B cell (primary cell): ENCODE results near the gene APOF. TPM values are rescaled to one million over a fixed set of nuclear protein-coding genes. Genes with fewer than 3 reads are reported as not detected.
"Not testable (repeated sequence)": the region's sequence is repeated elsewhere in the genome, so short reads cannot be mapped to it uniquely, and the experiment has no call there.

Experiments used
- ATAC-seq: fragments of 200-7000 bp; cut with Tn5 transposase; one replicate; pipeline ENCODE4 v1.10.0; 2021; ENCODE audit warnings: low read depth, mild to moderate bottlenecking, moderate number of reproducible peaks, moderate library complexity
- CTCF ChIA-PET: fragments of 350-600 bp; sonication (Branson Sonifier 250); formaldehyde crosslinking; loops from one replicate; lab custom pipeline; 2021; ENCODE audit warnings: antibody characterized with exemption, inconsistent platforms; lab: Charles Lee
- POLR2A ChIA-PET: fragments of 350-600 bp; sonication (Branson Sonifier 250); formaldehyde crosslinking; loops from one replicate; lab custom pipeline; 2021; ENCODE audit warnings: antibody characterized with exemption; lab: Charles Lee
- DNase-seq: peaks from one replicate; pipeline ENCODE4 v3.0.0; 2013
- H2AFZ ChIP-seq: 2 replicates; pipeline ENCODE4 v1.6.1; 2012; ENCODE audit warnings: mild to moderate bottlenecking, low read depth, low read length; ENCODE audit not compliant: insufficient read depth, poor library complexity, severe bottlenecking
- H3K27ac ChIP-seq, 2 donors: 1 replicate in 1 of 2; 2 replicates in 1 of 2; pipeline ENCODE4 v1.5.1; 2012 to 2013; ENCODE audit warnings: low read length in 2 of 2, mild to moderate bottlenecking in 2 of 2, moderate library complexity in 1 of 2
- H3K27me3 ChIP-seq, 4 experiments: fragments of 200-600 bp in 1 of 4; sonication (generic) in 1 of 4; replicated peaks in 1 of 4; 1 replicate in 2 of 4; 2 replicates in 2 of 4; pipeline versions ENCODE4 v1.6.1 to v1.7.0; 2013 to 2016; ENCODE audit warnings: low read length in 3 of 4, mild to moderate bottlenecking in 2 of 4, mixed read lengths in 1 of 4, moderate library complexity in 1 of 4; ENCODE audit not compliant: insufficient read depth in 4 of 4, control insufficient read depth in 3 of 4; ENCODE audit errors: control extremely low read depth in 1 of 4
- H3K36me3 ChIP-seq, 2 experiments: replicated peaks in 1 of 2; 1 replicate in 1 of 2; 2 replicates in 1 of 2; pipeline versions ENCODE4 v1.6.1 to v1.7.1; 2013; ENCODE audit warnings: low read length in 1 of 2; ENCODE audit not compliant: insufficient read depth in 2 of 2, control insufficient read depth in 1 of 2; ENCODE audit errors: control extremely low read depth in 1 of 2, extremely low read depth in 1 of 2
- H3K4me1 ChIP-seq, 2 donors: fragments of 200-600 bp in 1 of 2; sonication (generic) in 1 of 2; 1 replicate in 1 of 2; 2 replicates in 1 of 2; pipeline versions ENCODE4 v1.5.1 to v1.6.1; 2013 to 2017; ENCODE audit warnings: low read length in 2 of 2; ENCODE audit not compliant: control insufficient read depth in 2 of 2, insufficient read depth in 2 of 2
- H3K4me2 ChIP-seq: replicated peaks from 2 replicates; pipeline ENCODE3; 2012; ENCODE audit warnings: mild to moderate bottlenecking, low read depth, low read length; ENCODE audit not compliant: poor library complexity, severe bottlenecking
- H3K4me3 ChIP-seq, 5 experiments: fragments of 200-600 bp in 1 of 5; sonication (generic) in 1 of 5; 1 replicate in 3 of 5; 2 replicates in 2 of 5; pipeline versions ENCODE4 v1.5.1 to v1.7.0; 2011 to 2016; ENCODE audit warnings: low read length in 4 of 5, mild to moderate bottlenecking in 4 of 5, low read depth in 2 of 5, control low read depth in 1 of 5, moderate library complexity in 1 of 5; ENCODE audit not compliant: insufficient read depth in 1 of 5; ENCODE audit errors: control extremely low read depth in 1 of 5, extremely low read depth in 1 of 5
- H3K79me2 ChIP-seq: fragments of 200-600 bp; sonication (generic); one replicate; pipeline ENCODE4 v1.6.0; 2016; ENCODE audit warnings: low read length; ENCODE audit not compliant: control insufficient read depth, insufficient read depth
- H3K9ac ChIP-seq: fragments of 200-600 bp; sonication (generic); 2 replicates; pipeline ENCODE4 v1.6.1; 2017; ENCODE audit warnings: mild to moderate bottlenecking, low read length, moderate library complexity
- H3K9me3 ChIP-seq, 3 donors: one replicate each; pipeline versions ENCODE4 v1.6.1 to v1.7.1; 2013; ENCODE audit warnings: low read length in 2 of 3; ENCODE audit not compliant: control insufficient read depth in 2 of 3, insufficient read depth in 1 of 3; ENCODE audit errors: control extremely low read depth in 1 of 3
- H4K20me1 ChIP-seq: 2 replicates; pipeline ENCODE4 v1.6.0; 2012; ENCODE audit warnings: mild to moderate bottlenecking, low read length; ENCODE audit not compliant: insufficient read depth, control insufficient read depth, poor library complexity, severe bottlenecking
- H3K27ac Mint-ChIP-seq: one replicate; pipeline ENCODE4 v1.8.0; 2021; ENCODE audit warnings: mixed read lengths
- H3K27me3 Mint-ChIP-seq: one replicate; pipeline ENCODE4 v1.8.0; 2021; ENCODE audit warnings: mixed read lengths
- H3K4me1 Mint-ChIP-seq: one replicate; pipeline ENCODE4 v1.8.0; 2021; ENCODE audit warnings: mixed read lengths
- H3K4me3 Mint-ChIP-seq: one replicate; pipeline ENCODE4 v1.8.0; 2021; ENCODE audit warnings: mixed read lengths
- H3K9me3 Mint-ChIP-seq: one replicate; pipeline ENCODE4 v1.8.0; 2022; ENCODE audit warnings: mixed read lengths; ENCODE audit not compliant: insufficient read depth
- CTCF ChIP-seq: fragments of 200-600 bp; IDR thresholded peaks from one replicate; pipeline ENCODE4 v1.8.0; 2022; ENCODE audit warnings: antibody characterized with exemption, mild to moderate bottlenecking
- EZH2 ChIP-seq: IDR thresholded peaks from 2 replicates; pipeline ENCODE4 v1.6.1; 2012; ENCODE audit warnings: borderline replicate concordance, low read depth, mild to moderate bottlenecking, moderate library complexity, low read length; ENCODE audit not compliant: insufficient read depth, poor library complexity, severe bottlenecking
- WGBS: methylation state at CpG from one replicate; pipeline ENCODE4 v1.1.5; 2013; ENCODE audit warnings: missing lambda C conversion rate; ENCODE audit not compliant: insufficient coverage; 5-methylcytosine and 5-hydroxymethylcytosine counted together
- intact Hi-C: fragments of 100-400 bp; cut with micrococcal nuclease; formaldehyde crosslinking; loops from one replicate; pipeline ENCODE4 v1.10.0; 2022
- polyA plus RNA-seq: library from polyadenylated mRNA; depleted of rRNA; stranded (reverse); fragments of >200 nt; gene quantifications from 2 replicates; pipeline ENCODE4 v1.2.3, GENCODE V29; 2012
- total RNA-seq, 2 donors: library from RNA; stranded (reverse); fragments of 120-200 nt in 1 of 2; gene quantifications; 1 replicate in 1 of 2; 2 replicates in 1 of 2; pipeline versions ENCODE4 v1.2.3 to v1.2.4, GENCODE V29; 2013 to 2022

The APOF gene
- total and polyA plus RNA-seq, 2 donors (not counting 1 experiment from before 2014, with no cell fraction given) = not detected

GRCh38 chr12:56408799-56409417 lies 46.3 kb upstream of the APOF start:
- Mint-ChIP-seq H3K4me1 (no peaks in the 10 kb centered on the region), H3K4me3 (no peak overlapping the region), H3K27ac (no peak overlapping the region), H3K9me3 (no peaks in the 10 kb centered on the region), H3K27me3 (no peaks in the 10 kb centered on the region)
- no peak for TF ChIP-seq CTCF
- TF ChIP-seq EZH2 = no peak
- Histone ChIP-seq H3K4me1 (no peaks in the 10 kb centered on the region), H3K4me2 (no peak overlapping the region), H3K36me3 (no peaks in the 10 kb centered on the region), H3K79me2 (no peaks in the 10 kb centered on the region), H3K9me3 (no peaks in the 10 kb centered on the region), H4K20me1 (no peaks in the 10 kb centered on the region), H2AFZ (no peak overlapping the region), H3K4me3 (no peak overlapping the region), H3K27ac (no peak overlapping the region), H3K27me3 (no peaks in the 10 kb centered on the region), H3K9ac (no peak overlapping the region)
- 96% methylated on average over 4 of the region's 5 CpGs for WGBS
- CTCF ChIA-PET = no interaction called here
- intact Hi-C loops = no loop called here
- DNase-seq = no peak
- POLR2A ChIA-PET = no interaction called here
- ATAC-seq = no peak

DNA sequence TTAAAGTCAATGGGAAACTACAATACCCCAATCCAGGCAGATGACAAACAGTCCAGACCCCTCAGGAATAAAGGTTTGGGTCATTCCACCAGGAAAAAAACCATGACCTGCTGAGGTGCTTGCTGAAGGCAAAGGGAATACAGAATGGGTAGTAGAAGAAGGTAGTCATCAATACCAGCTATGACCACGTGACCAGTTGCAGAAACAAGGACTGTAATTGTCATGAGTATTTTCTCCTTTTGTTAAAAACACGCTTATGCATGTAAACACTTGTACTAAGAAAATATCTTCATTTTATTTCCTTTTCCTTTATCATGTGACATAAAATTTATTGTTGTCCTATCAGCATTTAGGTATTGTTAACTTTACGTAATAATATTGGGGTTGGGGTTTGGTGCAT lies 41.6 kb upstream of the APOF start:
- H3K4me1 Mint-ChIP-seq, H3K9me3 ChIP-seq, H3K27ac ChIP-seq, H3K36me3 ChIP-seq, POLR2A ChIA-PET, H2AFZ ChIP-seq, CTCF ChIA-PET, H3K27me3 ChIP-seq, ATAC-seq, H3K9ac ChIP-seq, H4K20me1 ChIP-seq, H3K9me3 Mint-ChIP-seq, H3K4me1 ChIP-seq, H3K4me3 Mint-ChIP-seq, H3K27ac Mint-ChIP-seq, H3K79me2 ChIP-seq, DNase-seq, H3K4me2 ChIP-seq, H3K27me3 Mint-ChIP-seq, H3K4me3 ChIP-seq, intact Hi-C loops: not testable (repeated sequence)
- WGBS = 40% methylated on average over 1 of the region's 3 CpGs

DNA sequence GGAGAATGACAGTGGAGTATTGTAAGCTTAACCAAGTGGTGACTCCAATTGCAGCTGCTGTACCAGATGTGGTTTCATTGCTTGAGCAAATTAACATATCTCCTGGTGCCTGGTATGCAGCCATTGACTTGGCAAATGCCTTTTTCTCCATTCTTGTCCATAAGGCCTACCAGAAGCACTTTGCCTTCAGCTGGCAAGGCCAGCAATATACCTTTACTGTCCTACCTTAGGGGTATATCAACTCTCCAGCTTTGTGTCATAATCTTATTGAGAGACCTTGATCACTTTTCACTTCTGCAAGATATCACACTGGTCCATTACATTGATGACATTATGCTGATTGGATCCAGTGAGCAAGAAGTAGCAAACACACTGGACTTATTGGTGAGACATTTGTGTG lies 39.0 kb upstream of the APOF start:
- H3K27me3 ChIP-seq, H3K27ac ChIP-seq, H3K4me3 Mint-ChIP-seq, H3K27ac Mint-ChIP-seq, POLR2A ChIA-PET, DNase-seq, H3K9me3 ChIP-seq, H4K20me1 ChIP-seq, H3K4me3 ChIP-seq, H3K9ac ChIP-seq, H3K4me1 Mint-ChIP-seq, H3K4me2 ChIP-seq, ATAC-seq, H3K27me3 Mint-ChIP-seq, CTCF ChIA-PET, H3K36me3 ChIP-seq, H3K79me2 ChIP-seq, H2AFZ ChIP-seq, H3K4me1 ChIP-seq, intact Hi-C loops, H3K9me3 Mint-ChIP-seq: not testable (repeated sequence)
